Gastrocnemius medialis (tissue), 4 donors: ENCODE measurements around the gene POLR2H.

Source experiments
- CTCF ChIP-seq, 5 experiments: fragments of 450-650 bp in 3 of 5; fragments of 200-600 bp in 2 of 5; sonication (generic) in 2 of 5; IDR thresholded peaks in 4 of 5; conservative IDR thresholded peaks in 1 of 5; 1 replicate in 4 of 5; 2 replicates in 1 of 5; pipeline ENCODE4 v1.5.1; 2016 to 2019; ENCODE audit warnings: antibody characterized with exemption in 5 of 5, mild to moderate bottlenecking in 3 of 5, moderate library complexity in 3 of 5
- POLR2A ChIP-seq, 2 donors: fragments of 450-650 bp; IDR thresholded peaks; one replicate each; pipeline ENCODE4 v1.6.1; 2017; ENCODE audit warnings: antibody characterized with exemption in 2 of 2, mild to moderate bottlenecking in 2 of 2, moderate library complexity in 2 of 2

- TF ChIP-seq CTCF (IDR thresholded peaks at IDR 0.05 in 4 of 5, conservative IDR thresholded peaks at IDR 0.05 in 1 of 5) = no peak
- TF ChIP-seq POLR2A (IDR thresholded peaks at IDR 0.05) = no peak
These were observed 27.8 kb upstream of the POLR2H start for GRCh38 chr3:184333700-184334099.
